ENCODE measurements around the gene TNS3.

TNS3 gene

GRCh38 chr7:47233996-47234395, 347.9 kb downstream of the TNS3 start:
- no peak for DNase-seq

- DNase-seq = peak; percentile 12
These were observed 349.0 kb downstream of the TNS3 start for GRCh38 chr7:47232751-47233412.

- no peak for DNase-seq
These were observed 350.3 kb downstream of the TNS3 start for GRCh38 chr7:47231627-47232026.

- no peak for DNase-seq
These were observed 350.9 kb downstream of the TNS3 start for GRCh38 chr7:47231032-47231431.

- DNase-seq = no peak
These were observed 353.4 kb downstream of the TNS3 start for GRCh38 chr7:47228386-47229014.

GRCh38 chr7:47227762-47228177, 354.1 kb downstream of the TNS3 start:
- DNase-seq = no peak

GRCh38 chr7:47226696-47227095, 355.2 kb downstream of the TNS3 start:
- DNase-seq = no peak

GRCh38 chr7:47225387-47226131, 356.4 kb downstream of the TNS3 start:
- DNase-seq = no peak
